K562 (cell line): ENCODE data around the gene FAM193A. TPM values are rescaled to one million over a fixed set of nuclear protein-coding genes. Genes with fewer than 3 reads are reported as not detected.
A peak's percentile ranks its signal among the peaks of the same experiment; 100 is the strongest.

Source experiments
- ATAC-seq: fragments of 200-7000 bp; cut with Tn5 transposase; 3 replicates; pipeline ENCODE4 v1.9.1; 2020; ENCODE audit warnings: moderate library complexity
- BruUV-seq: library from RNA; stranded (reverse); fragments of 400-500 nt; replicated peaks from 2 replicates; lab custom pipeline; 2021; lab: Mats Ljungman, UMichigan
- CTCF ChIA-PET: fragments of 300-600 bp; formaldehyde crosslinking; extraction: SDS; loops from one replicate; lab custom pipeline; 2021; ENCODE audit warnings: low intra/inter-chr PET ratio; lab: Yijun Ruan, JAX
- POLR2A ChIA-PET: fragments of 300-600, 350-650 bp; sonication (Branson Sonifier 250); formaldehyde crosslinking; extraction: SDS; loops from one replicate; lab custom pipeline; 2021; ENCODE audit warnings: antibody characterized with exemption, inconsistent platforms; lab: Yijun Ruan, JAX
- DNase-seq, 4 experiments: peaks; one replicate each; pipeline versions ENCODE4 v3.0.0 to v3.0.0-alpha.2; 2011 to 2018; ENCODE audit warnings: low spot score in 3 of 4, mixed read lengths in 3 of 4; ENCODE audit errors: extremely low read depth in 1 of 4
- FAIRE-seq: peaks from 2 replicates; lab custom pipeline; 2011; peaks lifted over from hg19 to GRCh38; lab: Jason Lieb, UNC
- H2AFZ ChIP-seq: 2 replicates; pipeline ENCODE4 v1.6.0; 2011; ENCODE audit warnings: low read depth, low read length, control low read depth, inconsistent platforms
- H3K27ac ChIP-seq: fragments of 200-600 bp; 3 replicates; pipeline ENCODE4 v1.8.0; 2011; ENCODE audit warnings: low read depth, mild to moderate bottlenecking, control low read depth, inconsistent platforms, low read length, moderate library complexity, mixed read lengths; ENCODE audit errors: extremely low read depth
- H3K27me3 ChIP-seq, 2 experiments: fragments of 300-600 bp in 1 of 2; 2 replicates in 1 of 2; 3 replicates in 1 of 2; pipeline versions ENCODE4 v1.6.0 to v1.8.0; 2011; ENCODE audit warnings: inconsistent platforms in 2 of 2, low read length in 2 of 2, mild to moderate bottlenecking in 1 of 2, mixed read lengths in 1 of 2, moderate library complexity in 1 of 2; ENCODE audit not compliant: control insufficient read depth in 2 of 2, insufficient read depth in 2 of 2
- H3K36me3 ChIP-seq: fragments of 300-600 bp; 3 replicates; pipeline ENCODE4 v1.8.0; 2011; ENCODE audit warnings: mild to moderate bottlenecking, low read length, inconsistent platforms; ENCODE audit not compliant: control insufficient read depth, insufficient read depth
- H3K4me1 ChIP-seq, 2 experiments: fragments of 200-600 bp in 1 of 2; replicated peaks in 1 of 2; 2 replicates in 1 of 2; 3 replicates in 1 of 2; pipeline versions ENCODE4 v1.5.1 to v1.8.0; 2011; ENCODE audit warnings: inconsistent platforms in 2 of 2, low read length in 2 of 2, mild to moderate bottlenecking in 1 of 2, mixed read lengths in 1 of 2, moderate library complexity in 1 of 2; ENCODE audit not compliant: control insufficient read depth in 2 of 2, insufficient read depth in 2 of 2
- H3K4me2 ChIP-seq: 2 replicates; pipeline ENCODE4 v1.6.1; 2011; ENCODE audit warnings: low read length, control low read depth, inconsistent platforms, mixed read lengths; ENCODE audit not compliant: insufficient read depth
- H3K4me3 ChIP-seq: fragments of 200-600 bp; sonication (generic), shearing (Covaris generic); 2 replicates; pipeline ENCODE4 v1.5.1; 2016; ENCODE audit warnings: control low read depth, inconsistent platforms
- H3K79me2 ChIP-seq: fragments of 200-600 bp; 3 replicates; pipeline ENCODE4 v1.8.0; 2011; ENCODE audit warnings: low read length, inconsistent platforms; ENCODE audit not compliant: control insufficient read depth, insufficient read depth
- H3K9ac ChIP-seq, 2 experiments: 2 replicates each; pipeline versions ENCODE4 v1.6.0 to v1.6.1; 2011; ENCODE audit warnings: low read depth in 2 of 2, low read length in 2 of 2, control low read depth in 1 of 2, inconsistent platforms in 1 of 2, mild to moderate bottlenecking in 1 of 2, mixed read lengths in 1 of 2; ENCODE audit not compliant: insufficient read depth in 1 of 2
- H3K9me1 ChIP-seq: one replicate; pipeline ENCODE4 v1.6.0; 2011; ENCODE audit warnings: inconsistent platforms, mild to moderate bottlenecking, low read length, moderate library complexity; ENCODE audit not compliant: control insufficient read depth, insufficient read depth
- H3K9me3 ChIP-seq: replicated peaks from 2 replicates; pipeline ENCODE4 v1.5.1; 2011; ENCODE audit warnings: low read depth, low read length, inconsistent platforms; ENCODE audit not compliant: control insufficient read depth, insufficient read depth
- H4K20me1 ChIP-seq: replicated peaks from 2 replicates; pipeline ENCODE4 v1.6.1; 2011; ENCODE audit warnings: low read length, inconsistent platforms, mixed read lengths; ENCODE audit not compliant: control insufficient read depth, insufficient read depth
- CREB3 ChIP-seq: fragments of 450-650 bp; conservative IDR thresholded peaks from 2 replicates; pipeline ENCODE4 v1.6.1; 2016; ENCODE audit warnings: missing genetic modification characterization, low read depth, mild to moderate bottlenecking, missing compliant biosample characterization, moderate library complexity
- U2AF1 ChIP-seq: fragments of 200-400 bp; formaldehyde crosslinking; optimal IDR thresholded peaks from 2 replicates; pipeline ENCODE3; 2017; ENCODE audit warnings: mild to moderate bottlenecking, low read depth, low read length, moderate library complexity
- ZBTB33 ChIP-seq: sonication (generic); formaldehyde crosslinking; IDR thresholded peaks from 2 replicates; pipeline ENCODE4 v1.8.1; 2023; ENCODE audit warnings: mild to moderate bottlenecking, missing genetic modification reagents
- WGBS: fragments of 100-300 bp; shearing (Covaris generic); methylation state at CpG from one replicate; pipeline ENCODE4 v1.1.6; 2016; ENCODE audit warnings: low coverage, mixed read lengths; ENCODE audit not compliant: insufficient coverage; ENCODE audit errors: missing lambda C conversion rate; 5-methylcytosine and 5-hydroxymethylcytosine counted together
- in situ Hi-C: fragments of 300-500 bp; cut with MboI; formaldehyde crosslinking; loops from 4 replicates; pipeline ENCODE4 v1.15.0; 2018; ENCODE audit warnings: inconsistent platforms, mixed read lengths
- intact Hi-C: fragments of 100-400 bp; cut with micrococcal nuclease; formaldehyde crosslinking; loops from 2 replicates; pipeline ENCODE4 v1.14.2; 2022
- polyA plus RNA-seq, 8 experiments: library from polyadenylated mRNA; depleted of rRNA in 4 of 8; stranded (reverse) in 5 of 8; unstranded in 3 of 8; fragments of >200 nt; fragmentation: Nextera tagmentation in 2 of 8; fragmentation: Illumina TruSeq in 1 of 8; extraction: Ambion mirVana in 2 of 8; extraction: Trizol in 1 of 8; gene quantifications; 2 replicates each; pipeline versions ENCODE4 v1.2.1 to v1.2.3, GENCODE V29; 2011 to 2014; ENCODE audit warnings: inconsistent platforms in 1 of 8, missing spikeins in 1 of 8
- total RNA-seq, 7 experiments: library from RNA; depleted of rRNA in 6 of 7; stranded (reverse); fragments of >200 nt in 6 of 7; fragmentation: Illumina TruSeq in 2 of 7; extraction: Trizol in 2 of 7; gene quantifications; 2 replicates each; pipeline versions ENCODE4 v1.2.1 to v1.2.3, GENCODE V29; 2011 to 2021; ENCODE audit warnings: low replicate concordance in 1 of 7

The FAM193A gene
- total and polyA plus RNA-seq, 9 of the 15 experiments (the other 6 are each of a cell fraction or from before 2014, with no cell fraction given), result 0.46 to 24.6 (median 9.6) TPM

- Histone ChIP-seq H3K4me2 (no peak overlapping the region), H3K9me3 (no peaks in the 10 kb centered on the region), H4K20me1 (peaks cover 6% of the 10 kb centered on the region; the same call in 1 of the 2 replicates), H3K9ac (no peak overlapping the region), H2AFZ (no peak overlapping the region), H3K9me1 (no peaks in the 10 kb centered on the region), H3K36me3 (peaks cover 53% of the 10 kb centered on the region), H3K4me1 (peaks cover 0 to 3% of the 10 kb centered on the region in 2 experiments; a peak in 1 of 5 replicates), H3K27me3 (no peaks in the 10 kb centered on the region), H3K4me3 (no peak overlapping the region), H3K27ac (no peak overlapping the region), H3K79me2 (peaks cover 25% of the 10 kb centered on the region)
- no peak for FAIRE-seq
- intact Hi-C loops (no loop called here), in situ Hi-C loops (no loop called here)
- ATAC-seq, result no peak
- CTCF ChIA-PET, result no interaction called here
- 93% methylated on average over 10 of the region's 10 CpGs for WGBS
- TF ChIP-seq U2AF1 (no peak), CREB3 (tag) (no peak), ZBTB33 (CRISPR knock-in tag) (peak; percentile 70)
- BruUV-seq, result no TSS peak
- POLR2A ChIA-PET, result no interaction called here
- no peak for DNase-seq
These were observed 89.8 kb downstream of the FAM193A start for GRCh38 chr4:2626231-2626630.
